PC-9 (cell line): ENCODE measurements around the gene ERG. TPM values are rescaled to one million over a fixed set of nuclear protein-coding genes. Genes with fewer than 3 reads are reported as not detected.

Experiments
- BruUV-seq: library from RNA; stranded (reverse); fragments of 400-500 nt; replicated peaks from 2 replicates; lab custom pipeline; 2021; lab: Mats Ljungman, UMichigan
- CTCF ChIA-PET: fragments of 300-600 bp; sonication (Branson Sonifier 250); formaldehyde crosslinking; loops from one replicate; lab custom pipeline; 2022; ENCODE audit warnings: antibody characterized with exemption; lab: Charles Lee
- POLR2A ChIA-PET: fragments of 300-600 bp; sonication (Branson Sonifier 250); formaldehyde crosslinking; loops from one replicate; lab custom pipeline; 2022; ENCODE audit warnings: antibody characterized with exemption; ENCODE audit not compliant: unreplicated experiment; lab: Charles Lee
- DNase-seq, 2 experiments: peaks; one replicate each; pipeline versions ENCODE4 v3.0.0 to v3.0.0-alpha.2; 2015 to 2022; ENCODE audit warnings: mixed read lengths in 1 of 2
- H2AFZ ChIP-seq: fragments of 200-600 bp; sonication (generic); 2 replicates; pipeline ENCODE4 v1.8.1; 2017; ENCODE audit warnings: antibody characterized with exemption
- H3F3A ChIP-seq: fragments of 200-600 bp; sonication (generic); 2 replicates; pipeline ENCODE4 v1.8.1; 2017; ENCODE audit warnings: antibody characterized with exemption, mild to moderate bottlenecking, low read depth; ENCODE audit not compliant: insufficient read depth
- H3K27ac ChIP-seq: fragments of 200-600 bp; sonication (generic); 2 replicates; pipeline ENCODE4 v1.6.1; 2016; ENCODE audit warnings: mixed run types
- H3K27me3 ChIP-seq: fragments of 200-600 bp; sonication (generic); 2 replicates; pipeline ENCODE4 v1.6.1; 2016; ENCODE audit warnings: low read depth, mixed run types; ENCODE audit not compliant: insufficient read depth
- H3K36me3 ChIP-seq: fragments of 200-600 bp; sonication (generic); 2 replicates; pipeline ENCODE4 v1.6.1; 2016; ENCODE audit warnings: low read depth, mixed run types
- H3K4me1 ChIP-seq: fragments of 200-600 bp; sonication (generic); replicated peaks from 2 replicates; pipeline ENCODE4 v1.6.1; 2016; ENCODE audit warnings: mixed run types; ENCODE audit not compliant: insufficient read depth
- H3K4me2 ChIP-seq: fragments of 200-600 bp; sonication (generic); 2 replicates; pipeline ENCODE4 v1.6.1; 2017; ENCODE audit warnings: mixed run types
- H3K4me3 ChIP-seq: fragments of 200-600 bp; sonication (generic); 2 replicates; pipeline ENCODE4 v1.6.1; 2016; ENCODE audit warnings: mixed run types
- H3K79me2 ChIP-seq: fragments of 200-600 bp; sonication (generic); 2 replicates; pipeline ENCODE4 v1.6.1; 2017; ENCODE audit warnings: low read depth, mixed run types
- H3K9me2 ChIP-seq: fragments of 200-600 bp; sonication (generic); 2 replicates; pipeline ENCODE4 v1.8.1; 2017; ENCODE audit warnings: mild to moderate bottlenecking; ENCODE audit not compliant: insufficient read depth
- H3K9me3 ChIP-seq: fragments of 200-600 bp; sonication (generic); 2 replicates; pipeline ENCODE4 v1.8.1; 2016; ENCODE audit warnings: low read depth; ENCODE audit not compliant: insufficient read depth
- H4K20me1 ChIP-seq: fragments of 200-600 bp; sonication (generic); 2 replicates; pipeline ENCODE4 v1.8.1; 2017; ENCODE audit not compliant: insufficient read depth
- EZH2 ChIP-seq: fragments of 200-600 bp; sonication (generic); IDR thresholded peaks from 2 replicates; pipeline ENCODE4 v1.8.0; 2017; ENCODE audit warnings: antibody characterized with exemption, low read depth
- intact Hi-C: fragments of 100-400 bp; cut with micrococcal nuclease; formaldehyde crosslinking; loops from one replicate; pipeline ENCODE4 v1.10.0; 2022; ENCODE audit not compliant: unreplicated experiment
- total RNA-seq: library from RNA; stranded (reverse); gene quantifications from 2 replicates; pipeline ENCODE4 v1.2.3, GENCODE V29; 2021
- TF ChIP-seq, protein P1 (sequence below): fragments of 200-600 bp; sonication (generic); conservative IDR thresholded peaks from 2 replicates; pipeline ENCODE4 v1.6.1; 2017; ENCODE audit warnings: mixed run types, antibody characterized with exemption, mild to moderate bottlenecking, moderate library complexity

The ERG gene
- total RNA-seq, 1 experiment from 2014 or later: not detected

DNA sequence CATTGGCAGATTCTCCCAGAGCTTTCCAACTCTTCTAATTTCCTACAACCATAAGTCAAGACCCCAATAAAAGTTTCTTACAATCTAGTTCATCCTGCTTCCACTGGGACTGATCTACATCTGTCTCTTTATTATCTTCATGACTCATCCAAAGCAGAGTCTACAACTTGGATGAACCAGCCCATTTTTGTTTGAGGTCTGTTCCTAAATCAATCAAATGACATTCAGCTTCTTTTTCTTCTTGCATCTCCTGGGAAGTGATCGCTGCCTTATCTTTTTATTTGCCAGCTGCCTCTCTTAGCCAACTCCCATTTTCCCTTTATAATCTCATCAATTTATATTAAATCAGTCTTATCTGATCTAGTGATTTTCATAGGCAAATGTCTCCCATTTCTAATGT is 105.6 kb downstream of the ERG start:
- no peak overlapping the region for H3K27ac ChIP-seq
- H3K79me2 ChIP-seq: no peaks in the 10 kb centered on the region
- H3K9me2 ChIP-seq: no peaks in the 10 kb centered on the region
- no peak for DNase-seq
- no peaks in the 10 kb centered on the region for H4K20me1 ChIP-seq
- ChIA-PET CTCF (no interaction called here), POLR2A (no interaction called here)
- peaks cover 10% of the 10 kb centered on the region; the same call in 1 of the 2 replicates for H3K27me3 ChIP-seq
- H3K4me1 ChIP-seq: no peaks in the 10 kb centered on the region
- intact Hi-C loops: no loop called here
- no TSS peak for BruUV-seq
- no peaks in the 10 kb centered on the region for H3F3A ChIP-seq
- no peak for TF ChIP-seq EZH2
- TF ChIP-seq, protein P1, sequence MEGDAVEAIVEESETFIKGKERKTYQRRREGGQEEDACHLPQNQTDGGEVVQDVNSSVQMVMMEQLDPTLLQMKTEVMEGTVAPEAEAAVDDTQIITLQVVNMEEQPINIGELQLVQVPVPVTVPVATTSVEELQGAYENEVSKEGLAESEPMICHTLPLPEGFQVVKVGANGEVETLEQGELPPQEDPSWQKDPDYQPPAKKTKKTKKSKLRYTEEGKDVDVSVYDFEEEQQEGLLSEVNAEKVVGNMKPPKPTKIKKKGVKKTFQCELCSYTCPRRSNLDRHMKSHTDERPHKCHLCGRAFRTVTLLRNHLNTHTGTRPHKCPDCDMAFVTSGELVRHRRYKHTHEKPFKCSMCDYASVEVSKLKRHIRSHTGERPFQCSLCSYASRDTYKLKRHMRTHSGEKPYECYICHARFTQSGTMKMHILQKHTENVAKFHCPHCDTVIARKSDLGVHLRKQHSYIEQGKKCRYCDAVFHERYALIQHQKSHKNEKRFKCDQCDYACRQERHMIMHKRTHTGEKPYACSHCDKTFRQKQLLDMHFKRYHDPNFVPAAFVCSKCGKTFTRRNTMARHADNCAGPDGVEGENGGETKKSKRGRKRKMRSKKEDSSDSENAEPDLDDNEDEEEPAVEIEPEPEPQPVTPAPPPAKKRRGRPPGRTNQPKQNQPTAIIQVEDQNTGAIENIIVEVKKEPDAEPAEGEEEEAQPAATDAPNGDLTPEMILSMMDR: no peak
- H3K4me2 ChIP-seq: no peak overlapping the region
- H2AFZ ChIP-seq: no peak overlapping the region
- no peaks in the 10 kb centered on the region for H3K36me3 ChIP-seq
- H3K9me3 ChIP-seq: no peaks in the 10 kb centered on the region
- no peak overlapping the region for H3K4me3 ChIP-seq

- Histone ChIP-seq H3K4me1 (no peaks in the 10 kb centered on the region), H3K9me3 (no peaks in the 10 kb centered on the region), H3K36me3 (no peaks in the 10 kb centered on the region), H3K27ac (no peak overlapping the region), H4K20me1 (no peaks in the 10 kb centered on the region), H3K4me3 (no peak overlapping the region), H3K4me2 (no peak overlapping the region), H3K79me2 (no peaks in the 10 kb centered on the region), H3K27me3 (peaks cover 10% of the 10 kb centered on the region; the same call in 1 of the 2 replicates), H3F3A (no peaks in the 10 kb centered on the region), H2AFZ (no peak overlapping the region), H3K9me2 (no peaks in the 10 kb centered on the region)
- no TSS peak for BruUV-seq
- ChIA-PET POLR2A (no interaction called here), CTCF (no interaction called here)
- no peak for DNase-seq
- TF ChIP-seq, protein P1: no peak
- no peak for TF ChIP-seq EZH2
- intact Hi-C loops: no loop called here
Measured at GRCh38 chr21:38389896-38390295, 108.4 kb downstream of the ERG start.

- Histone ChIP-seq H3K27ac (no peak overlapping the region), H3F3A (no peaks in the 10 kb centered on the region), H3K79me2 (no peaks in the 10 kb centered on the region), H3K9me3 (no peaks in the 10 kb centered on the region), H3K27me3 (peaks cover 11% of the 10 kb centered on the region; the same call in 1 of the 2 replicates), H3K4me1 (no peaks in the 10 kb centered on the region), H4K20me1 (no peaks in the 10 kb centered on the region), H3K4me2 (no peak overlapping the region), H2AFZ (no peak overlapping the region), H3K9me2 (no peaks in the 10 kb centered on the region), H3K36me3 (no peaks in the 10 kb centered on the region), H3K4me3 (no peak overlapping the region)
- no TSS peak for BruUV-seq
- TF ChIP-seq EZH2: no peak
- TF ChIP-seq, protein P1: no peak
- intact Hi-C loops: no loop called here
- no peak for DNase-seq
- ChIA-PET POLR2A (no interaction called here), CTCF (no interaction called here)
Measured at GRCh38 chr21:38389354-38389676, 109.0 kb downstream of the ERG start.
